IMR-90 (cell line): ENCODE data around the gene FES. TPM values are rescaled to one million over a fixed set of nuclear protein-coding genes. Genes with fewer than 3 reads are reported as not detected.

Experiments used
- ATAC-seq: fragments of 200-7000 bp; cut with Tn5 transposase; 2 replicates; pipeline ENCODE4 v1.9.1; 2020; ENCODE audit warnings: low read depth, mild to moderate bottlenecking, moderate library complexity
- BruUV-seq: library from RNA; stranded (reverse); fragments of 400-500 nt; replicated peaks from 2 replicates; lab custom pipeline; 2021; lab: Mats Ljungman, UMichigan
- CTCF ChIA-PET: fragments of 300-600 bp; formaldehyde crosslinking; extraction: SDS; loops from one replicate; lab custom pipeline; 2021; ENCODE audit warnings: antibody characterized with exemption; lab: Yijun Ruan, JAX
- POLR2A ChIA-PET: fragments of 300-600 bp; sonication (Branson Sonifier 250); formaldehyde crosslinking; loops from one replicate; lab custom pipeline; 2022; ENCODE audit warnings: antibody characterized with exemption; ENCODE audit not compliant: unreplicated experiment; lab: Charles Lee
- DNase-seq: peaks from one replicate; pipeline ENCODE4 v3.0.0; 2013
- H2AFZ ChIP-seq: replicated peaks from 2 replicates; pipeline ENCODE3; 2013; ENCODE audit warnings: low read length, mild to moderate bottlenecking; ENCODE audit not compliant: poor library complexity
- H2AK5ac ChIP-seq: 2 replicates; pipeline ENCODE4 v1.6.1; 2013; ENCODE audit warnings: low read depth, low read length, inconsistent platforms
- H2AK9ac ChIP-seq: replicated peaks from 2 replicates; pipeline ENCODE3; 2013; ENCODE audit warnings: mild to moderate bottlenecking, low read depth, low read length, moderate library complexity; ENCODE audit not compliant: poor library complexity
- H2BK120ac ChIP-seq: 2 replicates; pipeline ENCODE4 v1.6.1; 2013; ENCODE audit warnings: low read depth, low read length, inconsistent platforms
- H2BK15ac ChIP-seq: 3 replicates; pipeline ENCODE4 v1.6.1; 2013; ENCODE audit warnings: low read depth, low read length, inconsistent platforms
- H2BK20ac ChIP-seq: 2 replicates; pipeline ENCODE4 v1.6.1; 2013; ENCODE audit warnings: low read depth, mild to moderate bottlenecking, inconsistent platforms, low read length, moderate library complexity
- H2BK5ac ChIP-seq: 2 replicates; pipeline ENCODE4 v1.6.1; 2013; ENCODE audit warnings: mild to moderate bottlenecking, low read depth, low read length, inconsistent platforms; ENCODE audit not compliant: poor library complexity, severe bottlenecking
- H3K14ac ChIP-seq: replicated peaks from 2 replicates; pipeline ENCODE4 v1.6.1; 2013; ENCODE audit warnings: low read depth, low read length, inconsistent platforms
- H3K18ac ChIP-seq: 2 replicates; pipeline ENCODE4 v1.6.1; 2013; ENCODE audit warnings: low read depth, low read length, control low read depth
- H3K23ac ChIP-seq: 2 replicates; pipeline ENCODE4 v1.6.1; 2013; ENCODE audit warnings: low read depth, low read length, inconsistent platforms
- H3K27ac ChIP-seq: 2 replicates; pipeline ENCODE4 v1.5.1; 2013; ENCODE audit warnings: mild to moderate bottlenecking, control low read depth, low read length; ENCODE audit not compliant: insufficient read depth
- H3K27me3 ChIP-seq: 2 replicates; pipeline ENCODE4 v1.6.1; 2013; ENCODE audit warnings: low read length; ENCODE audit not compliant: control insufficient read depth, insufficient read depth
- H3K36me3 ChIP-seq: 2 replicates; pipeline ENCODE4 v1.6.1; 2013; ENCODE audit warnings: low read length, mixed read lengths; ENCODE audit not compliant: control insufficient read depth, insufficient read depth
- H3K4ac ChIP-seq: 2 replicates; pipeline ENCODE4 v1.6.1; 2013; ENCODE audit warnings: low read depth, low read length, inconsistent platforms
- H3K4me1 ChIP-seq: 2 replicates; pipeline ENCODE4 v1.6.1; 2013; ENCODE audit warnings: low read length, mixed read lengths; ENCODE audit not compliant: control insufficient read depth, insufficient read depth
- H3K4me2 ChIP-seq: 2 replicates; pipeline ENCODE4 v1.6.1; 2013; ENCODE audit warnings: low read depth, mild to moderate bottlenecking, control low read depth, low read length, moderate library complexity
- H3K4me3 ChIP-seq: 2 replicates; pipeline ENCODE4 v1.5.1; 2013; ENCODE audit warnings: low read depth, mild to moderate bottlenecking, control low read depth, low read length, moderate library complexity; ENCODE audit not compliant: insufficient read depth
- H3K56ac ChIP-seq: 2 replicates; pipeline ENCODE4 v1.6.1; 2013; ENCODE audit warnings: low read length, inconsistent platforms; ENCODE audit not compliant: insufficient read depth; ENCODE audit errors: extremely low read depth
- H3K79me1 ChIP-seq, 2 experiments: 2 replicates each; pipeline ENCODE4 v1.6.1; 2013; ENCODE audit warnings: low read length in 2 of 2, inconsistent platforms in 1 of 2, low read depth in 1 of 2
- H3K9ac ChIP-seq: 2 replicates; pipeline ENCODE4 v1.6.1; 2013; ENCODE audit warnings: low read depth, low read length, control low read depth
- H3K9me1 ChIP-seq: 2 replicates; pipeline ENCODE4 v1.6.1; 2013; ENCODE audit warnings: low read length, inconsistent platforms; ENCODE audit not compliant: insufficient read depth
- H3K9me3 ChIP-seq: 2 replicates; pipeline ENCODE4 v1.6.1; 2013; ENCODE audit warnings: low read length; ENCODE audit not compliant: control insufficient read depth, insufficient read depth
- H4K20me1 ChIP-seq: 2 replicates; pipeline ENCODE4 v1.6.1; 2013; ENCODE audit warnings: low read length, inconsistent platforms; ENCODE audit not compliant: insufficient read depth
- H4K5ac ChIP-seq: 2 replicates; pipeline ENCODE4 v1.6.1; 2013; ENCODE audit warnings: mild to moderate bottlenecking, low read depth, low read length, control low read depth
- H4K8ac ChIP-seq, 2 experiments: 2 replicates each; pipeline ENCODE4 v1.6.1; 2013; ENCODE audit warnings: low read depth in 2 of 2, low read length in 2 of 2, control low read depth in 1 of 2, inconsistent platforms in 1 of 2
- H4K91ac ChIP-seq: 2 replicates; pipeline ENCODE4 v1.6.1; 2013; ENCODE audit warnings: low read depth, low read length, inconsistent platforms; ENCODE audit not compliant: insufficient read depth
- ELK1 ChIP-seq: fragments of 150-350 bp; IDR thresholded peaks from 2 replicates; pipeline ENCODE4 v1.6.1; 2016; ENCODE audit warnings: low read depth, mild to moderate bottlenecking, low read length, moderate library complexity, borderline replicate concordance
- MAZ ChIP-seq: IDR thresholded peaks from 2 replicates; pipeline ENCODE4 v1.6.1; 2012; ENCODE audit warnings: low read depth, mild to moderate bottlenecking, low read length, improper control_type of control experiment, moderate library complexity, borderline replicate concordance
- POLR2A ChIP-seq: IDR thresholded peaks from 2 replicates; pipeline ENCODE4 v1.6.1; 2012; ENCODE audit warnings: mild to moderate bottlenecking, low read depth, low read length
- WGBS, 2 experiments: methylation state at CpG; one replicate each; pipeline versions ENCODE4 v1.1.5 to v1.1.7; 2013; ENCODE audit warnings: missing lambda C conversion rate in 2 of 2; ENCODE audit not compliant: insufficient read length in 1 of 2; ENCODE audit errors: extremely low coverage in 2 of 2; 5-methylcytosine and 5-hydroxymethylcytosine counted together
- dilution Hi-C: fragments of 300-500 bp; cut with HindIII; formaldehyde crosslinking; loops from one replicate; pipeline ENCODE4 v1.14.3; 2018; ENCODE audit warnings: low sequenced_read_pairs; ENCODE audit not compliant: unreplicated experiment
- in situ Hi-C: fragments of 300-500 bp; cut with MboI; formaldehyde crosslinking; loops from 3 replicates; pipeline ENCODE4 v1.14.3; 2019; ENCODE audit warnings: low sequenced_read_pairs, inconsistent platforms, mixed read lengths
- intact Hi-C: fragments of 100-400 bp; cut with micrococcal nuclease; formaldehyde crosslinking; loops from 2 replicates; pipeline ENCODE4 v1.10.0; 2022
- polyA plus RNA-seq, 3 experiments: library from polyadenylated mRNA; depleted of rRNA; stranded (reverse); fragments of >200 nt; gene quantifications; 2 replicates each; pipeline ENCODE4 v1.2.3, GENCODE V29; 2012; ENCODE audit warnings: low replicate concordance in 1 of 3
- total RNA-seq: library from RNA; depleted of rRNA; stranded (reverse); fragments of >200 nt; gene quantifications from 2 replicates; pipeline ENCODE4 v1.2.3, GENCODE V29; 2012

FES gene
- total and polyA plus RNA-seq, 2 of the 4 experiments (the other 2 are of a cell fraction) = 10.5 to 11.7 TPM

- peak within 1 kb of the TSS; percentile 69 for H2AFZ ChIP-seq
- no peaks in the 10 kb centered on the region for H3K9me3 ChIP-seq
- no peak for ATAC-seq
- peak within 1 kb of the TSS; percentile 73 for H2AK5ac ChIP-seq
- peak within 1 kb of the TSS; percentile 81 for H4K91ac ChIP-seq
- peak within 1 kb of the TSS; percentile 21; the same call in 1 of the 2 replicates for H3K27ac ChIP-seq
- H3K79me1 ChIP-seq = peaks cover 8 to 29% of the 10 kb centered on the region in 2 experiments; a peak in 3 of 4 replicates
- CTCF ChIA-PET = interaction anchor here (0.6 kb wide), 2 partner anchors 10 to 124 kb away, joined by 3 read pairs; no protein-coding TSS in a partner anchor
- peak within 1 kb of the TSS; percentile 52 for H2BK5ac ChIP-seq
- POLR2A ChIA-PET = interaction anchor here (0.5 kb wide), 1 partner anchor 29 kb away, joined by 3 read pairs; no protein-coding TSS in a partner anchor
- peak within 1 kb of the TSS; percentile 2; the same call in 1 of the 2 replicates for H4K5ac ChIP-seq
- peak within 1 kb of the TSS; percentile 80 to 98 for H4K8ac ChIP-seq
- H3K18ac ChIP-seq = no peak within 1 kb of the TSS; the same call in 1 of the 2 replicates
- H3K9me1 ChIP-seq = peaks cover 8% of the 10 kb centered on the region
- H2BK120ac ChIP-seq = peak within 1 kb of the TSS; percentile 82
- TF ChIP-seq ELK1 (no peak), POLR2A (no peak), MAZ (no peak)
- H2BK15ac ChIP-seq = peak within 1 kb of the TSS; percentile 46; the same call in 1 of the 3 replicates
- H3K9ac ChIP-seq = no peak within 1 kb of the TSS
- no peak within 1 kb of the TSS for H3K4me3 ChIP-seq
- H3K14ac ChIP-seq = peak within 1 kb of the TSS; percentile 73
- BruUV-seq = no TSS peak
- 100% methylated on average over 2 of the region's 6 CpGs; no CpG with 5 or more reads in 1 of the 2 experiments for WGBS, 2 experiments
- peak within 1 kb of the TSS; percentile 74 for H3K4ac ChIP-seq
- no peak for DNase-seq
- H3K4me1 ChIP-seq = peaks cover 22% of the 10 kb centered on the region
- in situ Hi-C loops = no loop called here
- intact Hi-C loops = no loop called here
- H2AK9ac ChIP-seq = peak within 1 kb of the TSS; percentile 89
- no peak within 1 kb of the TSS for H3K56ac ChIP-seq
- peaks cover 7% of the 10 kb centered on the region for H4K20me1 ChIP-seq
- no peaks in the 10 kb centered on the region; the same call in 1 of the 2 replicates for H3K27me3 ChIP-seq
- 0 out of 2 replicates have a peak within 1 kb of the TSS, but pooled peaks have one; percentile 70 for H3K23ac ChIP-seq
- peak within 1 kb of the TSS; percentile 75 for H2BK20ac ChIP-seq
- dilution Hi-C loops = no loop called here
- no peaks in the 10 kb centered on the region for H3K36me3 ChIP-seq
- H3K4me2 ChIP-seq = no peak within 1 kb of the TSS
Measured at GRCh38 chr15:90868261-90868689, 16.0 kb upstream of the FES start, which contains the start of gene FURIN. Gene FURIN, plus strand, starts transcription at chr15:90868588. Its CDS starts 7,153 bp downstream, at chr15:90875741.
